ENCODE data around the gene COASY. TPM values are rescaled to one million over a fixed set of nuclear protein-coding genes. Genes with fewer than 3 reads are reported as not detected.
A peak's percentile ranks its signal among the peaks of the same experiment; 100 is the strongest.

The COASY gene
- total RNA-seq, 2 experiments from 2014 or later = 37.8 to 40.7 TPM

- Mint-ChIP-seq H3K27me3 (no peaks in the 10 kb centered on the region), H3K27ac (peak within 1 kb of the TSS; percentile 80), H3K4me3 (peak within 1 kb of the TSS; percentile 97), H3K4me1 (ENCODE audit: low read depth) (peaks cover 32% of the 10 kb centered on the region), H3K36me3 (ENCODE audit: low read depth) (peaks cover 65% of the 10 kb centered on the region), H3K9me3 (no peaks in the 10 kb centered on the region)
- H3K27ac ChIP-seq (ENCODE audit: low read depth in 1 of 2, low read length in 2 of 2) = peak within 1 kb of the TSS; percentile 49 to 67
- H3K4me3 ChIP-seq (ENCODE audit: low read length) = peak within 1 kb of the TSS; percentile 67
- H3K36me3 ChIP-seq (ENCODE audit: insufficient read depth, low read length) = peaks cover 50% of the 10 kb centered on the region
- CTCF ChIA-PET = interaction anchor here (0.5 to 2.8 kb wide), 28 partner anchors 9 to 634 kb away, joined by 3 to 45 read pairs (median 6); partner anchors contain the start of genes BECN1, CCR10, CNTNAP1 and MLX
- peak; percentile 89 for ATAC-seq (ENCODE audit: poor library complexity)
- H3K27me3 ChIP-seq (ENCODE audit: control insufficient read depth in 1 of 2, insufficient read depth in 2 of 2, low read length in 2 of 2) = no peaks in the 10 kb centered on the region
- TF ChIP-seq, protein P1, sequence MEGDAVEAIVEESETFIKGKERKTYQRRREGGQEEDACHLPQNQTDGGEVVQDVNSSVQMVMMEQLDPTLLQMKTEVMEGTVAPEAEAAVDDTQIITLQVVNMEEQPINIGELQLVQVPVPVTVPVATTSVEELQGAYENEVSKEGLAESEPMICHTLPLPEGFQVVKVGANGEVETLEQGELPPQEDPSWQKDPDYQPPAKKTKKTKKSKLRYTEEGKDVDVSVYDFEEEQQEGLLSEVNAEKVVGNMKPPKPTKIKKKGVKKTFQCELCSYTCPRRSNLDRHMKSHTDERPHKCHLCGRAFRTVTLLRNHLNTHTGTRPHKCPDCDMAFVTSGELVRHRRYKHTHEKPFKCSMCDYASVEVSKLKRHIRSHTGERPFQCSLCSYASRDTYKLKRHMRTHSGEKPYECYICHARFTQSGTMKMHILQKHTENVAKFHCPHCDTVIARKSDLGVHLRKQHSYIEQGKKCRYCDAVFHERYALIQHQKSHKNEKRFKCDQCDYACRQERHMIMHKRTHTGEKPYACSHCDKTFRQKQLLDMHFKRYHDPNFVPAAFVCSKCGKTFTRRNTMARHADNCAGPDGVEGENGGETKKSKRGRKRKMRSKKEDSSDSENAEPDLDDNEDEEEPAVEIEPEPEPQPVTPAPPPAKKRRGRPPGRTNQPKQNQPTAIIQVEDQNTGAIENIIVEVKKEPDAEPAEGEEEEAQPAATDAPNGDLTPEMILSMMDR (IDR thresholded peaks at IDR 0.05) = peak; percentile 53
- H3K9me3 ChIP-seq (ENCODE audit: control insufficient read depth in 1 of 2, insufficient read depth in 1 of 2, low read length in 2 of 2) = no peaks in the 10 kb centered on the region
- peaks cover 21% of the 10 kb centered on the region for H3K4me1 ChIP-seq (ENCODE audit: insufficient read depth, low read length)
- POLR2A ChIA-PET = interaction anchor here (0.7 to 2.5 kb wide), 21 partner anchors 11 to 811 kb away, joined by 3 to 42 read pairs (median 5); partner anchors contain the start of genes BECN1, COASY, MLX and NAGLU
- intact Hi-C loops (cut with DNase I, micrococcal nuclease) = loop anchor here (1.0 to 5.0 kb wide), 5 partner anchors 23 to 255 kb away; partner anchors contain the start of gene PSME3 (in 1 of the 2)
- DNase-seq = peak; percentile 81 to 95 (median 90)
Measured at GRCh38 chr17:42577532-42578281, 15.8 kb downstream of the COASY start, which contains the start of gene PSMC3IP. Gene PSMC3IP (minus strand): TSS chr17:42577729. CDS start chr17:42577686, 43 bp downstream.

- no peaks in the 10 kb centered on the region for H3K27me3 Mint-ChIP-seq
- CTCF ChIA-PET = interaction anchor here (0.5 to 2.8 kb wide), 29 partner anchors 8 to 246 kb away, joined by 3 to 45 read pairs (median 5); partner anchors contain the start of genes BECN1, CCR10, CNTNAP1 and MLX
Measured at GRCh38 chr17:42578282-42578869, 16.4 kb downstream of the COASY start.

More at GRCh38 chr17:42578282-42578869, 16.4 kb downstream of the COASY start:
- Mint-ChIP-seq H3K27ac (peak overlapping the region; percentile 80), H3K9me3 (no peaks in the 10 kb centered on the region), H3K4me3 (peak overlapping the region; percentile 97), H3K4me1 (ENCODE audit: low read depth) (peaks cover 28% of the 10 kb centered on the region), H3K36me3 (ENCODE audit: low read depth) (peaks cover 65% of the 10 kb centered on the region)
- intact Hi-C loops (cut with DNase I, micrococcal nuclease) = loop anchor here (1.0 to 5.0 kb wide), 4 partner anchors 100 to 254 kb away; partner anchors contain the start of gene PSME3 (in 1 of the 2)
- ATAC-seq (ENCODE audit: poor library complexity) (peak; percentile 58), DNase-seq (peak in 13 of 14 experiments; percentile 42 to 84 (median 68))
- TF ChIP-seq, protein P1 (IDR thresholded peaks at IDR 0.05) = peak; percentile 48
- peak overlapping the region; percentile 67 for H3K4me3 ChIP-seq (ENCODE audit: low read length)
- no peaks in the 10 kb centered on the region for H3K9me3 ChIP-seq (ENCODE audit: control insufficient read depth in 1 of 2, insufficient read depth in 1 of 2, low read length in 2 of 2)
- peaks cover 18% of the 10 kb centered on the region for H3K4me1 ChIP-seq (ENCODE audit: insufficient read depth, low read length)
- no peaks in the 10 kb centered on the region for H3K27me3 ChIP-seq (ENCODE audit: control insufficient read depth in 1 of 2, insufficient read depth in 2 of 2, low read length in 2 of 2)
- H3K36me3 ChIP-seq (ENCODE audit: insufficient read depth, low read length) = peaks cover 50% of the 10 kb centered on the region
- H3K27ac ChIP-seq (ENCODE audit: low read depth in 1 of 2, low read length in 2 of 2) = peak overlapping the region; percentile 49 to 67
- POLR2A ChIA-PET = interaction anchor here (0.7 to 2.5 kb wide), 21 partner anchors 11 to 810 kb away, joined by 3 to 42 read pairs (median 5); partner anchors contain the start of genes BECN1, COASY, MLX and NAGLU

Data from CD4-positive, alpha-beta T cell (primary cell).